Panc1 (cell line): ENCODE data around the gene WNT11. TPM values are rescaled to one million over a fixed set of nuclear protein-coding genes. Genes with fewer than 3 reads are reported as not detected.
"Not testable (repeated sequence)": the region's sequence is repeated elsewhere in the genome, so short reads cannot be mapped to it uniquely, and the experiment has no call there.

Experiments
- ATAC-seq: fragments of 200-7000 bp; cut with Tn5 transposase; 2 replicates; pipeline ENCODE4 v1.9.1; 2020; ENCODE audit warnings: mild to moderate bottlenecking, moderate library complexity
- BruUV-seq: library from RNA; stranded (reverse); fragments of 400-500 nt; replicated peaks from 2 replicates; lab custom pipeline; 2021; lab: Mats Ljungman, UMichigan
- CTCF ChIA-PET: fragments of 300-600 bp; sonication (Branson Sonifier 250); formaldehyde crosslinking; loops from one replicate; lab custom pipeline; 2022; ENCODE audit warnings: antibody characterized with exemption; lab: Charles Lee
- POLR2A ChIA-PET: fragments of 300-600 bp; sonication (Branson Sonifier 250); formaldehyde crosslinking; loops from one replicate; lab custom pipeline; 2022; ENCODE audit warnings: antibody characterized with exemption; lab: Charles Lee
- DNase-seq: peaks from one replicate; pipeline ENCODE4 v3.0.0-alpha.2; 2010; ENCODE audit warnings: low read depth, low spot score
- H3K27ac ChIP-seq: 2 replicates; pipeline ENCODE4 v1.5.1; 2011; ENCODE audit warnings: mild to moderate bottlenecking, low read length, inconsistent platforms
- H3K27me3 ChIP-seq: fragments of 200-500 bp; sonication (Bioruptor generic); 2 replicates; pipeline ENCODE4 v1.6.0; 2014; ENCODE audit warnings: low read length, inconsistent platforms; ENCODE audit not compliant: control insufficient read depth, insufficient read depth
- H3K36me3 ChIP-seq: fragments of 200-500 bp; sonication (Bioruptor generic); 2 replicates; pipeline ENCODE4 v1.5.1; 2014; ENCODE audit warnings: inconsistent platforms, mild to moderate bottlenecking, low read length, moderate library complexity; ENCODE audit not compliant: control insufficient read depth, insufficient read depth
- H3K4me1 ChIP-seq: 2 replicates; pipeline ENCODE4 v1.5.1; 2011; ENCODE audit warnings: inconsistent platforms, mild to moderate bottlenecking, low read length, moderate library complexity; ENCODE audit not compliant: control insufficient read depth, insufficient read depth
- H3K4me3 ChIP-seq, 2 experiments: 2 replicates each; pipeline ENCODE4 v1.5.1; 2011 to 2012; ENCODE audit warnings: low read depth in 2 of 2, low read length in 2 of 2, mild to moderate bottlenecking in 2 of 2, inconsistent platforms in 1 of 2, moderate library complexity in 1 of 2
- H3K9me3 ChIP-seq: fragments of 200-500 bp; sonication (Bioruptor generic); 2 replicates; pipeline ENCODE4 v1.5.1; 2014; ENCODE audit warnings: low read depth, mild to moderate bottlenecking, inconsistent platforms, low read length, moderate library complexity; ENCODE audit not compliant: control insufficient read depth, insufficient read depth
- POLR2AphosphoS5 ChIP-seq: IDR thresholded peaks from 2 replicates; pipeline ENCODE4 v1.6.1; 2012; ENCODE audit warnings: mild to moderate bottlenecking, low read depth, low read length, moderate library complexity
- SIN3A ChIP-seq: IDR thresholded peaks from 2 replicates; pipeline ENCODE4 v1.6.1; 2012; ENCODE audit warnings: low read depth, mild to moderate bottlenecking, low read length, moderate library complexity, borderline replicate concordance; ENCODE audit not compliant: insufficient read depth
- TCF7L2 ChIP-seq: IDR thresholded peaks from 2 replicates; pipeline ENCODE4 v1.6.1; 2011; ENCODE audit warnings: mild to moderate bottlenecking, low read depth, low read length, inconsistent platforms
- in situ Hi-C: cut with HindIII; loops from 2 replicates; pipeline ENCODE4 v1.10.0; 2016; ENCODE audit warnings: low sequenced_read_pairs, low pct_unique_long_range_greater_than_20kb
- intact Hi-C: fragments of 100-400 bp; cut with micrococcal nuclease; formaldehyde crosslinking; loops from one replicate; pipeline ENCODE4 v1.10.0; 2022; ENCODE audit not compliant: unreplicated experiment
- total RNA-seq: library from RNA; stranded (reverse); gene quantifications from one replicate; pipeline ENCODE4 v1.2.1, GENCODE V29; 2021; ENCODE audit not compliant: unreplicated experiment
- TF ChIP-seq, protein P1 (sequence below), 2 experiments: IDR thresholded peaks; 2 replicates each; pipeline ENCODE4 v1.6.1; 2011 to 2012; ENCODE audit warnings: low read depth in 2 of 2, control low read depth in 1 of 2, low read length in 1 of 2, mild to moderate bottlenecking in 1 of 2, moderate library complexity in 1 of 2; ENCODE audit not compliant: insufficient read depth in 1 of 2
- TF ChIP-seq, protein P2 (sequence below): fragments of 450-650 bp; IDR thresholded peaks from 2 replicates; pipeline ENCODE4 v1.5.1; 2017; ENCODE audit warnings: mild to moderate bottlenecking

WNT11 gene
- total RNA-seq, 1 experiment from 2014 or later = 1.1 TPM

DNA sequence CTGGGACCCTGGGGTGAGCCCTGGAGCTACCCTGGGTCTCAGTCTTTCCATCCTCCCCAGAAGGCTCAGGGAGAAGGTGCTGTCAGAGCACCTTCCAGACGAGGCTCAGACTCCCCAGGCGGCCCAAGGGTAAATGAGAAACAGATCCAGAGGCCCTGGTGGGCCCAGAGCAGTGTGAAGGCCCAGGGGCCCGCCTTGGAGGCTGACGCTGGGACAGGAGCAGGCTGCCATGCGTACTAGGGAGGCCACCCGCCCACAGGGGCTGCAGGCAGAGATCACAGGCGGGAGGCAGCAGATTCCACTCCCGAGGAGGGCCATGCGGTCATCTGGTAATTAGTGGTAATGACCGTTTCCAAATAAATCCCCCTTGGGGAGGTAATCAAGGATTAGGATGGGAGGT lies 5.2 kb downstream of the WNT11 start:
- POLR2A ChIA-PET = no interaction called here
- CTCF ChIA-PET = no interaction called here
- no peak for TF ChIP-seq TCF7L2
- TF ChIP-seq, protein P1, sequence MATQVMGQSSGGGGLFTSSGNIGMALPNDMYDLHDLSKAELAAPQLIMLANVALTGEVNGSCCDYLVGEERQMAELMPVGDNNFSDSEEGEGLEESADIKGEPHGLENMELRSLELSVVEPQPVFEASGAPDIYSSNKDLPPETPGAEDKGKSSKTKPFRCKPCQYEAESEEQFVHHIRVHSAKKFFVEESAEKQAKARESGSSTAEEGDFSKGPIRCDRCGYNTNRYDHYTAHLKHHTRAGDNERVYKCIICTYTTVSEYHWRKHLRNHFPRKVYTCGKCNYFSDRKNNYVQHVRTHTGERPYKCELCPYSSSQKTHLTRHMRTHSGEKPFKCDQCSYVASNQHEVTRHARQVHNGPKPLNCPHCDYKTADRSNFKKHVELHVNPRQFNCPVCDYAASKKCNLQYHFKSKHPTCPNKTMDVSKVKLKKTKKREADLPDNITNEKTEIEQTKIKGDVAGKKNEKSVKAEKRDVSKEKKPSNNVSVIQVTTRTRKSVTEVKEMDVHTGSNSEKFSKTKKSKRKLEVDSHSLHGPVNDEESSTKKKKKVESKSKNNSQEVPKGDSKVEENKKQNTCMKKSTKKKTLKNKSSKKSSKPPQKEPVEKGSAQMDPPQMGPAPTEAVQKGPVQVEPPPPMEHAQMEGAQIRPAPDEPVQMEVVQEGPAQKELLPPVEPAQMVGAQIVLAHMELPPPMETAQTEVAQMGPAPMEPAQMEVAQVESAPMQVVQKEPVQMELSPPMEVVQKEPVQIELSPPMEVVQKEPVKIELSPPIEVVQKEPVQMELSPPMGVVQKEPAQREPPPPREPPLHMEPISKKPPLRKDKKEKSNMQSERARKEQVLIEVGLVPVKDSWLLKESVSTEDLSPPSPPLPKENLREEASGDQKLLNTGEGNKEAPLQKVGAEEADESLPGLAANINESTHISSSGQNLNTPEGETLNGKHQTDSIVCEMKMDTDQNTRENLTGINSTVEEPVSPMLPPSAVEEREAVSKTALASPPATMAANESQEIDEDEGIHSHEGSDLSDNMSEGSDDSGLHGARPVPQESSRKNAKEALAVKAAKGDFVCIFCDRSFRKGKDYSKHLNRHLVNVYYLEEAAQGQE (IDR thresholded peaks at IDR 0.05; ENCODE audit: insufficient read depth in 1 of 2, low read depth in 2 of 2, low read length in 1 of 2) = no peak
- TF ChIP-seq, protein P2, sequence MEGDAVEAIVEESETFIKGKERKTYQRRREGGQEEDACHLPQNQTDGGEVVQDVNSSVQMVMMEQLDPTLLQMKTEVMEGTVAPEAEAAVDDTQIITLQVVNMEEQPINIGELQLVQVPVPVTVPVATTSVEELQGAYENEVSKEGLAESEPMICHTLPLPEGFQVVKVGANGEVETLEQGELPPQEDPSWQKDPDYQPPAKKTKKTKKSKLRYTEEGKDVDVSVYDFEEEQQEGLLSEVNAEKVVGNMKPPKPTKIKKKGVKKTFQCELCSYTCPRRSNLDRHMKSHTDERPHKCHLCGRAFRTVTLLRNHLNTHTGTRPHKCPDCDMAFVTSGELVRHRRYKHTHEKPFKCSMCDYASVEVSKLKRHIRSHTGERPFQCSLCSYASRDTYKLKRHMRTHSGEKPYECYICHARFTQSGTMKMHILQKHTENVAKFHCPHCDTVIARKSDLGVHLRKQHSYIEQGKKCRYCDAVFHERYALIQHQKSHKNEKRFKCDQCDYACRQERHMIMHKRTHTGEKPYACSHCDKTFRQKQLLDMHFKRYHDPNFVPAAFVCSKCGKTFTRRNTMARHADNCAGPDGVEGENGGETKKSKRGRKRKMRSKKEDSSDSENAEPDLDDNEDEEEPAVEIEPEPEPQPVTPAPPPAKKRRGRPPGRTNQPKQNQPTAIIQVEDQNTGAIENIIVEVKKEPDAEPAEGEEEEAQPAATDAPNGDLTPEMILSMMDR = no peak
- no peak for TF ChIP-seq SIN3A
- intact Hi-C loops = no loop called here
- H3K36me3 ChIP-seq = no peaks in the 10 kb centered on the region
- H3K4me3 ChIP-seq = no peak overlapping the region
- DNase-seq (no peak), ATAC-seq (no peak)
- in situ Hi-C loops = no loop called here
- H3K9me3 ChIP-seq = no peaks in the 10 kb centered on the region
- H3K27me3 ChIP-seq = peaks cover 5% of the 10 kb centered on the region; the same call in 1 of the 2 replicates
- no TSS peak for BruUV-seq
- H3K27ac ChIP-seq = no peak overlapping the region
- H3K4me1 ChIP-seq = no peaks in the 10 kb centered on the region

DNA sequence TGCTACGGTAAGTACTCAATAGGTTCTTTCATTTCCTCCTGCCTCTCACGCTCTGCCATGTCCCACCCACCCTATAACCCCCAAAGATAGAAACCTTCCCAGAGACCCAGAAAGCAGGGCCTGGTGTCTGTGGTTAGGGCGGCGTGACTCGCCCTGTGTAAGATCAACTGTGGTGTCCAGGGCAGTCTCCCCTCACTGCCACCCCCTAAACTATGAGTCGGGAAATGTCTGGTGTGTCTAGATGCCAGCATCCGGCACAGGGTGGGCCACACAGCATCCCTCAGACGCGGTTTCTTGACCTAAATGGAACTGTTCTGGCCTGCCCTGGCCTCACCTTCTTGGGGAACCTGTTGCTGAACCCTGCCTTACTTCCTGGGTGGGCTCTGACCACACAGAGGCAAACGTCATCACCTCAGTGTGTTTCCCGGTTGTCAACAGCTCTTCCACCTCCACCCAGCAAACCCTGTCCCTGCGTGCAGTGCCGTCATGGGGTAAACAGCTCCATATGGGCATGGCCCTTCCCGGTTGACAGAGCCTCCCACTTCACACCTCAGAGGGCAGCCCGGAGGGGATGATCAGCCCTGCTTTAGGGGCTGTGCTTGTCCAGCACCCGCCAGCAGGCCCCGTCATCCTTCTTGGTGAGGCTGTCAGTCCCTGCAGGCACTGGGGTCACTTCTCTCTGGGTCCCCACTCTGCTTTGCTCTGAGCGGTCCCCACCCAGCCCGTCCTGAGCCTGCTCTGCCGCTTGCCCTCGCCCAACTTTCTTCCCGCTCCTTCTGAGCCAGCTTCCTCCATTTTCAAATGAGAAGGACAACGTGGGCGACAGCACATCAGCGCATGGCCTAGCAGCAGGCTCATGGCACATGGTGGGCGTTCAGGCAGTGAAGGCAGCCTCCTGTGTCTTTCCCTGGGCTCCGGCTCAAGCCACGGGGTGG lies 6.0 kb downstream of the WNT11 start:
- BruUV-seq = no TSS peak
- no peak for ATAC-seq
- no peaks in the 10 kb centered on the region for H3K27me3 ChIP-seq
- intact Hi-C loops = no loop called here
- CTCF ChIA-PET = no interaction called here
- in situ Hi-C loops = no loop called here
- no peak for DNase-seq
- TF ChIP-seq POLR2AphosphoS5 (no peak), SIN3A (no peak), TCF7L2 (no peak)
- TF ChIP-seq, protein P1 (IDR thresholded peaks at IDR 0.05; ENCODE audit: insufficient read depth in 1 of 2, low read depth in 2 of 2, low read length in 1 of 2) = no peak
- TF ChIP-seq, protein P2 = no peak
- H3K36me3 ChIP-seq = no peaks in the 10 kb centered on the region
- no peak overlapping the region for H3K4me3 ChIP-seq
- H3K9me3 ChIP-seq = no peaks in the 10 kb centered on the region
- POLR2A ChIA-PET = interaction anchor here (0.7 kb wide), 1 partner anchor 291 kb away, joined by 3 read pairs; no protein-coding TSS in a partner anchor
- no peaks in the 10 kb centered on the region for H3K4me1 ChIP-seq
- no peak overlapping the region for H3K27ac ChIP-seq

DNA sequence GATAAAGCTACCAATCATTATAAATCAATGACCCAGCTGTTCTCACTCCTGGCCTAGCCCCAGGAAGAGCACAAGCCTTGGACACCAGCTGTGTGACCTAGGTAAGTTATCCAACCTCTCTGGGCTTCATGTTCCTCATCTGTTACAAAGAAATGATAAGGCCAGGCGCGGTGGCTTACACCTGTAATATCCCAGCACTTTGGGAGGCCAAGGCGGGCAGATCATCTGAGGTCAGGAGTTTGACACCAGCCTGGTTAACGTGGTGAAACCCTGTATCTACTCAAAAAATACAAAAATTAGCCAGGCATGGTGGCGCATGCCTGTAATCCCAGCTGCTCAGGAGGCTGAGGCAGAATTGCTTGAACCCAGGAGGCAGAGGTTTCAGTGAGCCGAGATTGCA lies 7.6 kb downstream of the WNT11 start:
- H3K27ac ChIP-seq, in situ Hi-C loops: not testable (repeated sequence)

More for the DNA sequence above, 7.6 kb downstream of the WNT11 start:
- DNase-seq, ATAC-seq, H3K27me3 ChIP-seq, POLR2A ChIA-PET, intact Hi-C loops, BruUV-seq, H3K4me3 ChIP-seq, CTCF ChIA-PET, H3K36me3 ChIP-seq, H3K9me3 ChIP-seq, H3K4me1 ChIP-seq: not testable (repeated sequence)
